ENCODE measurements around the gene PDE1C.

The PDE1C gene

DNA sequence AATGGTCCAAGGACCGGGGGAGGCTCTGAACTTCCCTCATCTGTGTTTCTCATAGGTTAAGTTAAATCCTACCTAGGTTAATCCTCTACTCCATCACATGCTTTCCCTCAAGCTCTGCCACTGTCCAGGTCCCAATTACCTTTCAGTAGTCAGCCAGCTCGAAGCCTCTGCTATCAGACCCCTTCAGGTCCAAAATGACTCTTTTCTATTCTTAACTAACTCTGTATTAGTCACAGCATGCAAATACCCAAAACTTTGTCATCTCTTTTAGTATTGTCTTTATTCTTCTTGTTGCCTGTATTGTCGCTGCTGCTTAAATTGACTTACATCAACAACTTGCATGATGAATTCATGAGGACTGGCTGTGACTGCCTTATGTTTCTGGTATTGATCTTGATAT lies 367.9 kb downstream of the PDE1C start:
- Histone ChIP-seq H3K9me3 (ENCODE audit: insufficient read depth, low read depth, low read length) (no peaks in the 10 kb centered on the region), H2AFZ (ENCODE audit: low read length) (no peak overlapping the region), H3K9ac (ENCODE audit: low read depth, low read length, poor library complexity, severe bottlenecking) (no peak overlapping the region), H3K4me3 (ENCODE audit: low read length, poor library complexity, severe bottlenecking) (no peak overlapping the region), H3K27me3 (ENCODE audit: insufficient read depth, low read length, poor library complexity, severe bottlenecking) (no peaks in the 10 kb centered on the region), H3K36me3 (ENCODE audit: insufficient read depth, low read length) (no peaks in the 10 kb centered on the region), H3K4me1 (ENCODE audit: insufficient read depth, low read length, poor library complexity, severe bottlenecking) (no peaks in the 10 kb centered on the region), H3K79me2 (ENCODE audit: insufficient read depth, low read length) (no peaks in the 10 kb centered on the region), H4K20me1 (ENCODE audit: insufficient read depth, low read length, poor library complexity, severe bottlenecking) (no peaks in the 10 kb centered on the region), H3K4me2 (ENCODE audit: low read depth, low read length, poor library complexity, severe bottlenecking) (no peak overlapping the region), H3K9me2 (replicated peaks; ENCODE audit: low read depth, low read length) (no peaks in the 10 kb centered on the region), H3F3A (ENCODE audit: low read depth) (no peaks in the 10 kb centered on the region)
- no peak for TF ChIP-seq EZH2phosphoT487 (IDR thresholded peaks at IDR 0.05; ENCODE audit: borderline replicate concordance)
- TF ChIP-seq, protein P1, sequence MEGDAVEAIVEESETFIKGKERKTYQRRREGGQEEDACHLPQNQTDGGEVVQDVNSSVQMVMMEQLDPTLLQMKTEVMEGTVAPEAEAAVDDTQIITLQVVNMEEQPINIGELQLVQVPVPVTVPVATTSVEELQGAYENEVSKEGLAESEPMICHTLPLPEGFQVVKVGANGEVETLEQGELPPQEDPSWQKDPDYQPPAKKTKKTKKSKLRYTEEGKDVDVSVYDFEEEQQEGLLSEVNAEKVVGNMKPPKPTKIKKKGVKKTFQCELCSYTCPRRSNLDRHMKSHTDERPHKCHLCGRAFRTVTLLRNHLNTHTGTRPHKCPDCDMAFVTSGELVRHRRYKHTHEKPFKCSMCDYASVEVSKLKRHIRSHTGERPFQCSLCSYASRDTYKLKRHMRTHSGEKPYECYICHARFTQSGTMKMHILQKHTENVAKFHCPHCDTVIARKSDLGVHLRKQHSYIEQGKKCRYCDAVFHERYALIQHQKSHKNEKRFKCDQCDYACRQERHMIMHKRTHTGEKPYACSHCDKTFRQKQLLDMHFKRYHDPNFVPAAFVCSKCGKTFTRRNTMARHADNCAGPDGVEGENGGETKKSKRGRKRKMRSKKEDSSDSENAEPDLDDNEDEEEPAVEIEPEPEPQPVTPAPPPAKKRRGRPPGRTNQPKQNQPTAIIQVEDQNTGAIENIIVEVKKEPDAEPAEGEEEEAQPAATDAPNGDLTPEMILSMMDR (conservative IDR thresholded peaks at IDR 0.05; ENCODE audit: low read length) = no peak
